T-cell (primary cell): ENCODE data around the gene TMEM254. TPM values are rescaled to one million over a fixed set of nuclear protein-coding genes. Genes with fewer than 3 reads are reported as not detected.
"Not testable (repeated sequence)": the region's sequence is repeated elsewhere in the genome, so short reads cannot be mapped to it uniquely, and the experiment has no call there.

ENCODE experiments used
- ATAC-seq, 4 experiments: fragments of 200-7000 bp in 3 of 4; fragments of 150-1000 bp in 1 of 4; cut with Tn5 transposase; replicated peaks in 1 of 4; 1 replicate in 3 of 4; 2 replicates in 1 of 4; pipeline ENCODE4 v1.10.0; 2021; ENCODE audit warnings: moderate library complexity in 3 of 4, mild to moderate bottlenecking in 2 of 4, moderate number of reproducible peaks in 1 of 4
- CTCF ChIA-PET, 2 donors: fragments of 300-600 bp; sonication (Branson Sonifier 250); formaldehyde crosslinking; loops; one replicate each; lab custom pipeline; 2022; ENCODE audit warnings: antibody characterized with exemption in 2 of 2; lab: Charles Lee
- POLR2A ChIA-PET, 2 donors: fragments of 300-600 bp; sonication (Branson Sonifier 250); formaldehyde crosslinking; loops; one replicate each; lab custom pipeline; 2022; ENCODE audit warnings: antibody characterized with exemption in 2 of 2; lab: Charles Lee
- DNase-seq, 35 experiments: peaks; one replicate each; pipeline versions ENCODE4 v3.0.0 to v3.0.0-alpha.2; 2013 to 2023
- H3K27ac ChIP-seq: one replicate; pipeline ENCODE4 v1.5.1; 2013; ENCODE audit warnings: low read length
- H3K27me3 ChIP-seq, 2 experiments: replicated peaks in 1 of 2; 1 replicate in 1 of 2; 2 replicates in 1 of 2; pipeline versions ENCODE4 v1.6.1 to v1.7.0; 2013; ENCODE audit warnings: low read length in 1 of 2, mixed read lengths in 1 of 2; ENCODE audit not compliant: control insufficient read depth in 2 of 2, insufficient read depth in 2 of 2; ENCODE audit errors: extremely low read depth in 1 of 2
- H3K36me3 ChIP-seq, 2 donors: 1 replicate in 1 of 2; 2 replicates in 1 of 2; pipeline versions ENCODE4 v1.6.1 to v1.7.0; 2013; ENCODE audit warnings: low read length in 1 of 2; ENCODE audit not compliant: control insufficient read depth in 2 of 2, insufficient read depth in 1 of 2; ENCODE audit errors: extremely low read depth in 1 of 2
- H3K4me1 ChIP-seq, 2 experiments: 1 replicate in 1 of 2; 2 replicates in 1 of 2; pipeline versions ENCODE4 v1.6.1 to v1.7.0; 2013; ENCODE audit warnings: low read length in 2 of 2, mixed read lengths in 1 of 2; ENCODE audit not compliant: insufficient read depth in 2 of 2, control insufficient read depth in 1 of 2; ENCODE audit errors: extremely low read depth in 1 of 2
- H3K4me3 ChIP-seq, 2 donors: 1 replicate in 1 of 2; 2 replicates in 1 of 2; pipeline versions ENCODE4 v1.5.1 to v1.7.0; 2013; ENCODE audit warnings: mild to moderate bottlenecking in 2 of 2, low read length in 1 of 2, moderate library complexity in 1 of 2; ENCODE audit not compliant: control insufficient read depth in 1 of 2; ENCODE audit errors: extremely low read depth in 1 of 2
- H3K9me3 ChIP-seq: 2 replicates; pipeline ENCODE4 v1.7.0; 2013
- H3K27ac Mint-ChIP-seq, 2 donors: one replicate each; pipeline ENCODE4 v1.8.0; 2020 to 2021; ENCODE audit warnings: mild to moderate bottlenecking in 2 of 2, mixed read lengths in 2 of 2
- H3K27me3 Mint-ChIP-seq, 2 donors: one replicate each; pipeline ENCODE4 v1.8.0; 2021 to 2022; ENCODE audit warnings: mixed read lengths in 2 of 2
- H3K36me3 Mint-ChIP-seq: one replicate; pipeline ENCODE4 v1.8.0; 2021; ENCODE audit warnings: mixed read lengths
- H3K4me1 Mint-ChIP-seq, 3 donors: one replicate each; pipeline ENCODE4 v1.8.0; 2020 to 2022; ENCODE audit warnings: mixed read lengths in 3 of 3, mild to moderate bottlenecking in 1 of 3
- H3K4me3 Mint-ChIP-seq, 3 donors: one replicate each; pipeline ENCODE4 v1.8.0; 2020 to 2022; ENCODE audit warnings: mild to moderate bottlenecking in 3 of 3, mixed read lengths in 3 of 3, moderate library complexity in 3 of 3
- H3K9me3 Mint-ChIP-seq, 3 donors: one replicate each; pipeline ENCODE4 v1.8.0; 2020 to 2022; ENCODE audit warnings: mixed read lengths in 3 of 3
- WGBS: methylation state at CpG from one replicate; pipeline ENCODE4 v1.1.5; 2013; ENCODE audit warnings: missing lambda C conversion rate; ENCODE audit not compliant: insufficient coverage; 5-methylcytosine and 5-hydroxymethylcytosine counted together
- total RNA-seq, 35 experiments: library from RNA in 6 of 35; stranded (reverse) in 6 of 35; fragments of 120-200 nt in 1 of 35; gene quantifications; one replicate each; pipeline versions ENCODE4 v1.2.1 to v1.2.4 and lab custom pipeline; 2013 to 2026

Gene TMEM254
- total RNA-seq, 5 donors from 2014 or later (not counting 1 experiment from before 2014, with no cell fraction given): 9.6 to 16.6 (median 13.3) TPM

GRCh38 chr10:80081026-80081425, 2.6 kb downstream of the TMEM254 start:
- CTCF ChIA-PET: interaction anchor here in 1 of 2 donors (0.5 kb wide), 1 partner anchor 1386 kb away, joined by 3 read pairs; no protein-coding TSS in a partner anchor
- peaks cover 0 to 7% of the 10 kb centered on the region in 2 donors for H3K36me3 ChIP-seq
- ATAC-seq: no peak
- peaks cover 16 to 25% (median 20%) of the 10 kb centered on the region in 3 donors for H3K4me1 Mint-ChIP-seq
- no peaks in the 10 kb centered on the region for H3K9me3 Mint-ChIP-seq
- H3K4me1 ChIP-seq: peaks cover 5 to 13% of the 10 kb centered on the region in 2 experiments
- H3K27me3 Mint-ChIP-seq: no peaks in the 10 kb centered on the region
- POLR2A ChIA-PET: no interaction called here
- H3K27me3 ChIP-seq: no peaks in the 10 kb centered on the region
- H3K4me3 Mint-ChIP-seq: no peak overlapping the region
- H3K9me3 ChIP-seq: no peaks in the 10 kb centered on the region
- H3K36me3 Mint-ChIP-seq: peaks cover 26% of the 10 kb centered on the region
- H3K27ac ChIP-seq: no peak overlapping the region
- DNase-seq: no peak
- H3K27ac Mint-ChIP-seq: no peak overlapping the region
- WGBS: no CpG with 5 or more reads among the region's 9 CpGs
- no peak overlapping the region for H3K4me3 ChIP-seq

- ChIA-PET CTCF (interaction anchor here in 1 of 2 donors (0.6 kb wide), 1 partner anchor 142 kb away, joined by 3 read pairs; no protein-coding TSS in a partner anchor), POLR2A (interaction anchor here in 1 of 2 donors (0.6 kb wide), 1 partner anchor 114 kb away, joined by 5 read pairs; no protein-coding TSS in a partner anchor)
- no peak overlapping the region for H3K4me3 Mint-ChIP-seq
Observed at GRCh38 chr10:80081801-80082750, 3.6 kb downstream of the TMEM254 start.

GRCh38 chr10:80090121-80090520, 11.7 kb downstream of the TMEM254 start:
- no CpG with 5 or more reads among the region's 2 CpGs for WGBS
- Histone ChIP-seq H3K9me3 (no peaks in the 10 kb centered on the region), H3K27me3 (no peaks in the 10 kb centered on the region), H3K36me3 (peaks cover 0 to 2% of the 10 kb centered on the region in 2 donors), H3K27ac (no peak overlapping the region), H3K4me1 (no peaks in the 10 kb centered on the region), H3K4me3 (no peak overlapping the region)
- H3K36me3 Mint-ChIP-seq: peaks cover 15% of the 10 kb centered on the region
- H3K27ac Mint-ChIP-seq: no peak overlapping the region
- ChIA-PET CTCF (no interaction called here), POLR2A (interaction anchor here in 1 of 2 donors (0.5 kb wide), 1 partner anchor 16 kb away, joined by 3 read pairs; no protein-coding TSS in a partner anchor)
- no peak for DNase-seq
- no peaks in the 10 kb centered on the region for H3K9me3 Mint-ChIP-seq
- no peak overlapping the region for H3K4me3 Mint-ChIP-seq
- no peak for ATAC-seq
- H3K27me3 Mint-ChIP-seq: no peaks in the 10 kb centered on the region
- no peaks in the 10 kb centered on the region for H3K4me1 Mint-ChIP-seq

More at GRCh38 chr10:80081801-80082750, 3.6 kb downstream of the TMEM254 start:
- H3K4me3 ChIP-seq: no peak overlapping the region
- ATAC-seq (no peak), DNase-seq (no peak)
- no peaks in the 10 kb centered on the region for H3K9me3 ChIP-seq
- H3K27ac ChIP-seq: no peak overlapping the region
- Mint-ChIP-seq H3K9me3 (no peaks in the 10 kb centered on the region), H3K4me1 (peaks cover 16 to 23% (median 20%) of the 10 kb centered on the region in 3 donors), H3K36me3 (peaks cover 24% of the 10 kb centered on the region), H3K27me3 (no peaks in the 10 kb centered on the region), H3K27ac (no peak overlapping the region)
- no peaks in the 10 kb centered on the region for H3K27me3 ChIP-seq
- peaks cover 0 to 9% of the 10 kb centered on the region in 2 donors for H3K36me3 ChIP-seq
- H3K4me1 ChIP-seq: peaks cover 5 to 13% of the 10 kb centered on the region in 2 experiments
- 100% methylated on average over 1 of the region's 5 CpGs for WGBS

GRCh38 chr10:80094231-80094630, 15.8 kb downstream of the TMEM254 start:
- CTCF ChIA-PET: no interaction called here
- peaks cover 10% of the 10 kb centered on the region for H3K36me3 Mint-ChIP-seq
- POLR2A ChIA-PET: interaction anchor here in 1 of 2 donors (0.6 to 0.7 kb wide), 2 partner anchors 9 to 753 kb away, joined by 3 to 9 read pairs; no protein-coding TSS in a partner anchor
- Histone ChIP-seq H3K4me3 (no peak overlapping the region), H3K4me1 (no peaks in the 10 kb centered on the region), H3K36me3 (no peaks in the 10 kb centered on the region), H3K27ac (no peak overlapping the region), H3K27me3 (no peaks in the 10 kb centered on the region), H3K9me3 (no peaks in the 10 kb centered on the region)
- DNase-seq (no peak), ATAC-seq (no peak)
- WGBS: no CpG with 5 or more reads among the region's 2 CpGs
- no peaks in the 10 kb centered on the region for H3K4me1 Mint-ChIP-seq
- H3K4me3 Mint-ChIP-seq: no peak overlapping the region
- peaks cover 0 to 4% (median 0%) of the 10 kb centered on the region in 3 donors for H3K9me3 Mint-ChIP-seq
- peaks cover 5 to 12% of the 10 kb centered on the region in 2 donors for H3K27me3 Mint-ChIP-seq
- no peak overlapping the region for H3K27ac Mint-ChIP-seq

GRCh38 chr10:80098272-80098671, 19.8 kb downstream of the TMEM254 start:
- H3K9me3 Mint-ChIP-seq, H3K36me3 ChIP-seq, DNase-seq, CTCF ChIA-PET, POLR2A ChIA-PET, H3K4me1 ChIP-seq, H3K4me3 Mint-ChIP-seq, H3K27ac Mint-ChIP-seq, H3K4me3 ChIP-seq, H3K36me3 Mint-ChIP-seq, H3K27ac ChIP-seq, H3K27me3 ChIP-seq, H3K9me3 ChIP-seq, ATAC-seq, H3K4me1 Mint-ChIP-seq: not testable (repeated sequence)
- peaks cover 5 to 12% of the 10 kb centered on the region in 2 donors for H3K27me3 Mint-ChIP-seq
- no CpG with 5 or more reads among the region's 2 CpGs for WGBS

GRCh38 chr10:80099295-80099694, 20.8 kb downstream of the TMEM254 start:
- H3K4me3 ChIP-seq, H3K27me3 ChIP-seq, H3K4me1 ChIP-seq, H3K9me3 ChIP-seq, POLR2A ChIA-PET, ATAC-seq, DNase-seq, H3K9me3 Mint-ChIP-seq, H3K36me3 ChIP-seq, H3K27ac ChIP-seq, H3K27ac Mint-ChIP-seq, H3K4me3 Mint-ChIP-seq, H3K36me3 Mint-ChIP-seq: not testable (repeated sequence)
- CTCF ChIA-PET: interaction anchor here in 1 of 2 donors (0.6 kb wide), 1 partner anchor 565 kb away, joined by 10 read pairs; no protein-coding TSS in a partner anchor
- WGBS: 68% methylated on average over 4 of the region's 8 CpGs
- peaks cover 0 to 12% (median 5%) of the 10 kb centered on the region in 3 donors for H3K4me1 Mint-ChIP-seq
- H3K27me3 Mint-ChIP-seq: peaks cover 5 to 12% of the 10 kb centered on the region in 2 donors
